Measurements from ENCODE around the gene NRGN.

Gene NRGN

GRCh38 chr11:124742555-124742954, 2.8 kb downstream of the NRGN start:
- no peak for DNase-seq

GRCh38 chr11:124743050-124743449, 3.3 kb downstream of the NRGN start:
- DNase-seq, result no peak

GRCh38 chr11:124745270-124745834, 5.6 kb downstream of the NRGN start:
- no peak for DNase-seq

- DNase-seq, result peak; percentile 31
Measured at GRCh38 chr11:124745835-124746620, 6.3 kb downstream of the NRGN start.

GRCh38 chr11:124746621-124747243, 7.0 kb downstream of the NRGN start:
- DNase-seq, result peak; percentile 75

GRCh38 chr11:124747406-124748099, 7.8 kb downstream of the NRGN start:
- DNase-seq, result no peak

- DNase-seq, result no peak
Measured at GRCh38 chr11:124748100-124748418, 8.3 kb downstream of the NRGN start.

GRCh38 chr11:124748481-124749343, 9.0 kb downstream of the NRGN start:
- DNase-seq, result no peak

- DNase-seq, result no peak
Measured at GRCh38 chr11:124749912-124750311, 10.2 kb downstream of the NRGN start.

GRCh38 chr11:124751391-124751740, 11.6 kb downstream of the NRGN start:
- no peak for DNase-seq

- DNase-seq, result no peak
Measured at GRCh38 chr11:124751741-124752470, 12.2 kb downstream of the NRGN start, which contains the start of gene VSIG2. VSIG2 (minus strand) TSS chr11:124752255; CDS start chr11:124752137, 118 bp downstream.

GRCh38 chr11:124752471-124753102, 12.8 kb downstream of the NRGN start:
- no peak for DNase-seq

- no peak for DNase-seq
Measured at GRCh38 chr11:124753205-124753604, 13.5 kb downstream of the NRGN start.

- no peak for DNase-seq
Measured at GRCh38 chr11:124753624-124754023, 13.9 kb downstream of the NRGN start.

GRCh38 chr11:124754309-124754708, 14.6 kb downstream of the NRGN start:
- DNase-seq, result no peak

- no peak for DNase-seq
Measured at GRCh38 chr11:124754710-124755109, 15.0 kb downstream of the NRGN start.

- no peak for DNase-seq
Measured at GRCh38 chr11:124756033-124756752, 16.5 kb downstream of the NRGN start.

GRCh38 chr11:124756753-124757227, 17.0 kb downstream of the NRGN start:
- no peak for DNase-seq

- no peak for DNase-seq
Measured at GRCh38 chr11:124757320-124757719, 17.6 kb downstream of the NRGN start.
